ENCODE measurements around the gene NPSR1. TPM values are rescaled to one million over a fixed set of nuclear protein-coding genes. Genes with fewer than 3 reads are reported as not detected.
A peak's percentile ranks its signal among the peaks of the same experiment; 100 is the strongest.

NPSR1 gene
- total RNA-seq, 1 experiment from 2014 or later: not detected

DNA sequence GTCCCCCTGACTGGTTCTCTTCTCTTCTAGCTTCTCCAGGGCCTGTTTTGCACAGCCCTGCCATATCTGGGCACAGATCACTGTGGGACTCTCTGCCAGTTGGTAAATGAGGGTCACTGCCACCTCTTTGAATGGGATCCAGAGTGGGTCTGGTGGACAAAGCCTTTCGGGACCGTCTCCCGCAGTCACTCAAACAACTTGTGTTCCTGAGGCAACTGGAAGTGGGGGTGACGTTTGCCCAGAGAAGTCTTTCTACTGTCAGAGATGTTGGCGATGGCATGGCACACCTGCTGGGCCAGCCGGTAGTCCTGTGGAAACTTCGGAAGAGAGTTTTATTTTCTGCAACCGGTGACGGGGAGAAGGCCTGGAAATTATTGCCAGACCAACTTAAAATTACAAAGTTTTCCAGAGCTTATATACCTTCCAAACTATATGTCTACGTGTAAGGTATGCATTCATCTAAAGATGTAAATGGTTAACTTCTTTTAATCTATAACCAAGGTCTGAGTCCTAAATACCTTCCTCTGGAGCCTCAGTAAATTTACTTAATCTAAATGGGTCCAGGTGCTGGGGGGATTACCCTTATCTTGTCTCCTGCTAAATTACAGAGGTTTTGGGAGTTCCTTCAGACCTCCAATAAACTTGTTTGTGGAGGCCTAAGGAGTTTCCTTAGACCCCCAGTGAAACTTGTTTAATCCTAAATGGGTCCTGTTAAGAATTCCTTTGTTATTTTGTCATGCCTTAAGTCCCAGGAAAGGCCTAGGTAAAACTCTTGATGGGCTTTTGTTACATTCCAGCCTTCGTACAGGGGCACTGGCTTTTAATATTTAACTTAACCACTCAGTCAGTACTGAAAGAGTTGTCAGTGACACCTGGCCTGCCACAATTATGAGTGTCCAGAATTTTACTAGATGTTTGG lies 94.0 kb downstream of the NPSR1 start:
- peak; percentile 4 for DNase-seq (ENCODE audit: low read depth)
- in situ Hi-C loops (cut with HindIII; ENCODE audit: low pct_unique_long_range_greater_than_20kb, low sequenced_read_pairs): no loop called here

DNA sequence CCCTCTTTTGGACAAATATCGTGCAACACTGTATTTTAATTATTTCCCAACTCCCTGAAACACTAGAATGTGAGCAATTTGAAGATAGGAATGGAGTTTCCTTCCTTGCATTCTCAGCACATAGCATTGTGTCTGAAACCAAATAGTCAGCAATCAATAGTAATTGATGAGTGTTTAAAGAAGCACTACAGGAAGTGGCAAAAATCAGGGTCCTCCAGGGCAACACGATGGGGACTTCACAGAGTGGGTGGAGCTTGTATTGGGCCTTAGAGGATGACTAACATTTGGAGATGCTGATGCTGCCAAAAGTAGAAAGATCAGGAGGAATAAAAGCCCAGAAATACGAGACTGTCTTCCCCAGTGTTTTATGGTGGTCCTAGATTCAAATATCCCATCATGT lies 94.9 kb downstream of the NPSR1 start:
- no peak for DNase-seq (ENCODE audit: low read depth)
- in situ Hi-C loops (cut with HindIII; ENCODE audit: low pct_unique_long_range_greater_than_20kb, low sequenced_read_pairs): no loop called here

DNA sequence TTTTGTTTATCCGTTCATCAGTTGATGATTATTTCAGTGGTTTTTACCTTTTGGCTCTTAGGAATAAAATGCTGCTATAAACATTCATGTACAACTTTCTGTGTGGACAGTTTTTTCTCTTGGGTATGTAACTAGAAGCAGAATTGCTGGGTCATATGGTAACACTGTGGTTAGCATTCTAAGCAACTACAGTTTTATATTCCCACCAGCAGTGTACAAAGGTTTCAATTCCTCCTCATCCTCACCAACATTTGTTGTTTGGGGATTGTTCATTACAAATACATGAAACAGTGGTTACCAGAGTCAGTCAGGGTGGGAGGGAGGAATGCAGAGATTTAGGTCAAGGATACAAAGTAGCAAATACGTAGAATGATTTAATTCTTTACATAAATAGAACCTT lies 97.0 kb downstream of the NPSR1 start:
- in situ Hi-C loops (cut with HindIII; ENCODE audit: low pct_unique_long_range_greater_than_20kb, low sequenced_read_pairs): no loop called here

DNA sequence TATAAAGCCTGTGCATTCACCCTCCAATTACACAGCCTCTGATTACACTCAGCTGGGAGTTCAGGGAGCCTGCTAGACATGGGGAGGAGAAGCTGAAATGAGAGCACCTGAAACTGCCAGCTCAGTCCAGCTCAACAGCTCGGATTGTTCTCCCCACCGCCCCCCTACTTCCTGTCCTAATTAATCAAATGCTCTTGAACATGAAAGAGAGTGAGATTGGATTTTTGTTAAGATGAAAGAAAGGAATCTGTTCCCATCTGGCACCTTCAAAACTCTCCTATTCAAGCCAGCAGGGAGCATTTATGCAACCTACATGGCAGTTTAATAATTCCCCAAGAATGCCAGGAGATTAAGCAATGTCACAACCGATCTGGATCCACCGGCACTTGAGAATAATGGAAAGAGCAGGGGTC lies 98.0 kb downstream of the NPSR1 start:
- in situ Hi-C loops (cut with HindIII; ENCODE audit: low pct_unique_long_range_greater_than_20kb, low sequenced_read_pairs): no loop called here
- DNase-seq (ENCODE audit: low read depth): no peak

More for the DNA sequence above, 97.0 kb downstream of the NPSR1 start:
- DNase-seq (ENCODE audit: low read depth): no peak

DNA sequence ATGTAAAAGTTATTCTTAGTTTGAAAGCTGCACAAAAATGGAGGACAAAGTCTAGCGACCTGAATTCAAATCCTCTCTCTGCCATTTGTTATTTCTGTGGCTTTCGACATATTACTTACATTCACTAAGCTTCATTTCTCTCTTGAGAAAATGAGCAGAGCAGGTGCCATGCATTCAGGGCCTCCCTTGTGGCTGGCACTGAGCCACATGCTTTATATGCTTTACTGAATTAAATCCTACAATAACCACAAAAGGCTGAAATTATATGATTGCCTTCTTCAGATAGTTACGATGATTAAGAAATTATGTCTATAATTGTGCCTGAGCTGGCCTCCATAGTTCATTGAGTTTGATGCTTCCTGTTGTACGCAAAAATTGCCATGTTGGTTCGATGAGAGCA lies 98.7 kb downstream of the NPSR1 start:
- no peak for DNase-seq (ENCODE audit: low read depth)
- in situ Hi-C loops (cut with HindIII; ENCODE audit: low pct_unique_long_range_greater_than_20kb, low sequenced_read_pairs): no loop called here

DNA sequence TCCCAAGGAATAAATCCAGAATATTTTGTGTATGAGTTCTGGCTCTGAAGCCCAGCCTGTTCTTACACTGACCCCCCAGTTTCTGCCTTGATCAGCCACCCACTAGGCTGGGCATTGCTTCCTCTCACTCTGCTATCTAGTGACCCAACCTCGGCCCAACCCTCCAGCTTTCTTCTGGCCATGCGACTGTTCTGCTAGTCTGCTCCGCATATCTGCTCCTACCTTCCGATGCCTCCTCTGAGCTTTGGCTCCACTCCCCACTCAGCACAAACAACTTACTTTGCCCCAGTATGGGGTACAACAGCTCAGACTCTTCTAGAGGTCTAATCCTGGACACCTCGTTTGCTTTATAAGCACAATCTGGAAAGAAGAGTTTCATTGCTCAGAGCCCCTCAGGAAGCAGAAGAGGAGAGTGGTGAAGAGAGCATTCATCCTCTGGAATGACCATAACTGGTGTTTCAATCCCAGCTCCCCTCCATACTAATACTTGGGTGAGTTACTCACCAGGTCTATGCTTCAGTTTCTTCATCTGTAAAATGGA lies 99.6 kb downstream of the NPSR1 start:
- no peak for DNase-seq (ENCODE audit: low read depth)
- in situ Hi-C loops (cut with HindIII; ENCODE audit: low pct_unique_long_range_greater_than_20kb, low sequenced_read_pairs): no loop called here

DNA sequence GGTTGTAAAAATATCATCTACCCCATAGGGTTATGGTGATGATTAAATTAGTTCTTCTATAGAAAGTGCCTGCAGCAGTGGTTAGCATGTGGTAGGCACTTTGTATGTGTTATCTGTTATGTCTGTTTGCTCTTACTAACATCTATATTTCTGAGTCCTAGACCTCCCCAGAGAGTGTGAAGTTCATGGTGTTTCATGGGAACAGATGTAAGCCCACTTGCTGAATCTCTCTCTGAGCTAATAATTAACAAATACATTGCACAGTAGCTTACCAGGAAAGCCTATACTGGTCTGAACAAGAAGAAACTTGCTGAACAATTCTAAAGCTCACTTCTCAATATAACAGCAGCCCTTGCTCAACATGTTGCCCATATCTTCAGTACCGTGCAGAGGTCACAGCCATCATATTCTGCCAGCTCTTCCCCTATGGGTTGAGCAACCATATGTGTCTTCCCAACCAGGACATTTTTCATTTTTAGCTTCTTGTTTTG lies 100.1 kb downstream of the NPSR1 start:
- DNase-seq (ENCODE audit: low read depth): no peak
- in situ Hi-C loops (cut with HindIII; ENCODE audit: low pct_unique_long_range_greater_than_20kb, low sequenced_read_pairs): no loop called here

DNA sequence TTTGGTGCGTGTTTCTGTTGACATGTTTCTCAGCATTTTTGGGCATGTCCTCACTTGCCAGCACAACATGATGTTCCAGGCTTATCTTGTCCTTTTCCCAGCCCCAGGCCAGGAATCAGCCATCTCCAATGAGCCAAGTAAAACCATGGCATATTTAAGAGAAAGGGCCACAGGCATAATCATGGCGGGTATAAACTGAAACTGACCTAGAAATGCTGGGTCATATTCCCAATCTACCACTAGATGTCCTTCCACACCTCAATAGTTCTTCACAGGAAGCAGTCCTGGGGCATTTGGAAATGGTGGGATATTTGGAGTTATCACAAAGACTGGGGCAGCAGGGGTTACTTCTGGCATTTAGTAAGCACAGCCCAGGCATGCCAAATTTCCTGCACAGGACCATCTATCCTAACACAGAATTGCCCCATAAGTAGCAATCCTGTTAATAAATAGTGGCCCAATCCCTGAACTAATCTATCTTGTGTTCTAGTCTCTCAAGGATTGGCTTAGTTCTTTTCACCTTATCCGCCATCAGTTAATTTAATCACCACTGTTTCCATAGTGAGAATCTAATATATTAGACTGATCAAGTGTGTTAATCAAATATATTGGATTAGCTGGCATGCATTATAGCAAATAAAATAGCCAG lies 101.6 kb downstream of the NPSR1 start:
- in situ Hi-C loops (cut with HindIII; ENCODE audit: low pct_unique_long_range_greater_than_20kb, low sequenced_read_pairs): no loop called here
- DNase-seq (ENCODE audit: low read depth): peak; percentile 16

DNA sequence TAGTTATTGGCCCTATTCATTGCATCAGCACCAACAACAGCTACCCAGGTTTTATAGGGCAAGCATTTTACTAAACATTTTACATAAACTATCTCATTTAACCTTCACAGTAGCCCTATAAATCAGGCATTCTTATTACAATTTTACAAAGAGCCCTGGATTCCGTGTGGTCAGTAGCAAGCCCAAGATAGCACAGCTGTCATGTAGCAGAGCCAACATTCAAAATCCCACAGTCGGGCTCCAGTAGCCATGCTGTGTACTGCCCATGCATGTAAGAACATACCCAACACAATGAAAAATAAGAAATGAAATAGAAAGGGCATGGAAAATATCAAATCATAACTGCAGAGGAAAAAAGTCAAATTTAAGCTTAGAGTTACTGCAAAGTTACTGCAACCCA lies 102.3 kb downstream of the NPSR1 start:
- in situ Hi-C loops (cut with HindIII; ENCODE audit: low pct_unique_long_range_greater_than_20kb, low sequenced_read_pairs): no loop called here
- no peak for DNase-seq (ENCODE audit: low read depth)

DNA sequence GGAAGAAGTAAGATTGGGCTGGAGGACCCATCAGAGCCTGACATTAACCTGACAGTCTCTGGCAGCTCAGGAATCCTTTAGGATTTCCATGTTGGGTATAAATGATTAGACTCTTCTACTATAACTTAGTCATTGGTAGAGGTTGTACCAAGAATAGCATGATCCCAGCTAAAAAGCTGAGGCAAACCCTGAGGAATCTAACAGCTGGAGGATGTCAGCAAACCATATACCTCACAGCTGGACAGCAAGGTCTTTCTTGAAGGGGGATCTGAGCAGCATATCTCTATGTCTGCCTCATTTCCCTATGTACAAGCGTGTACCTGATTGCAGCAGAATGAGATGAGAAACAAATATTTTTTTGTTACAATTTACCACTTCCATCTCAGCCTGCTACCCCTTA lies 103.2 kb downstream of the NPSR1 start:
- no peak for DNase-seq (ENCODE audit: low read depth)
- in situ Hi-C loops (cut with HindIII; ENCODE audit: low pct_unique_long_range_greater_than_20kb, low sequenced_read_pairs): no loop called here

DNA sequence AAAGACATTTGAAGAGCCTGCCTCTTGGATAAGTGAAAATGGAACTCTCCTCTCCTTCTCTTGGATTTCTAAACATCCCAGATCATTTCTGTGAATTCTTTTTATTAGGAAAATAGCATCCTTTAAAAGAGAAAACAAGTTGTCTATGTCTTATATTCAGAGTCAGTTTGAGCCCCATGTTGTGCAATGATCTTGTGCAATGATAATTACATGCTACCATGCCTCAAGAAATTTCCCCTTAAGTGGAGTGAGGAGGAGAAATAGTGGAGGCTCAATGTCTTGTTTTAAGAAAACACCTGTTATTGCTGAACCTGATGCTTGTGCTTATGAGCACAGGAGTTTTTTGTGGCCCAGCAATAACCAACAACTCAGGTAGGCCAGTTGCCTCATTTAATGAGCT lies 103.6 kb downstream of the NPSR1 start:
- in situ Hi-C loops (cut with HindIII; ENCODE audit: low pct_unique_long_range_greater_than_20kb, low sequenced_read_pairs): no loop called here

DNA sequence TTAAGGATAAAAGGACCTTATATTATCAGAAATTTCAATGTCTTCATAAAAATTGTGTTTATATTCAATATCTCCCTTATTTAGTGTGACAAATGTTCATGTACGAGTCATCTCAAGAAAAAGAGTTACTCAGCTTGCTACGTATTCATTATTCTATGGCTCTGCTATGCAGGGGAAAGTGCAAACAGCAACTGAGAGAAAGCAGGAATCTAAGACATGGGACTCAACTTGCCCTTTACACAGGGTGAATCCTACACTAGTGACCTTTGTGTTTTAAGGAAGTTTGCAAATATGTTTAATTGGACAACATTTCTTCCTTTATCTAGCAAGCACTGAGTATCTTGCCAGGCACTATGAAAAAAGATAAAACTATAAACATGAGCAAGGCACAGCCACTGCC lies 104.7 kb downstream of the NPSR1 start:
- in situ Hi-C loops (cut with HindIII; ENCODE audit: low pct_unique_long_range_greater_than_20kb, low sequenced_read_pairs): no loop called here
- DNase-seq (ENCODE audit: low read depth): peak; percentile 14

More for the DNA sequence above, 103.6 kb downstream of the NPSR1 start:
- no peak for DNase-seq (ENCODE audit: low read depth)

DNA sequence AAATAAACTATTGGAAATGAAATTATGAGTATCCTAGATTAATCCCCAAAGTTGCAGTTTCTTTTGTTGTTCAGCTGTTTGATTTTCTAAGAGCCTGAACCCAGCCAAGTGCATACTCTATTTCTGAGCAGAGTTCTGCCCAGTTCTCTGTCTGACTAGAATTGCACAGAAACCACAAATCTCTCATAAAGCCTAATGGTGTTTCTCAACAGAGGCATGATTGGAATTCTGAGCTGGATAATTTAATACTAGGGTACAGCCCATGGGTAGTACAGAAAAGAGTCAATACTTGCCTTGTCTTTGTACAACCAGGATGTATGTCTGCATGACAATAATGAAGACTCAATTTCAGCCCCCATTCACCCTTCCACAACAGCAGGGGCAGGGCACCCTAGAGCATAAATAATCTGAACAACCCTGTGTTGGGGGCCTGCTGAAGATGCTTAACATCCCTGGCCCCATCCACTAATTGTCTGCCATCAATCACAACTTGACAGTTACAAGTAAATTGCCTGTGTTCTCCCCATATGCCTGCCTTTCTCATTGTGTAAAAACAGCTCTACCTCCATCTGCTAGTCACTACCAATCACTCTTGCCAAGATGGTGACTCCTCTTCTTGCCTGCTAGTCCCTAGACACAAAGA lies 114.4 kb downstream of the NPSR1 start:
- no peak for DNase-seq (ENCODE audit: low read depth)
- in situ Hi-C loops (cut with HindIII; ENCODE audit: low pct_unique_long_range_greater_than_20kb, low sequenced_read_pairs): no loop called here

DNA sequence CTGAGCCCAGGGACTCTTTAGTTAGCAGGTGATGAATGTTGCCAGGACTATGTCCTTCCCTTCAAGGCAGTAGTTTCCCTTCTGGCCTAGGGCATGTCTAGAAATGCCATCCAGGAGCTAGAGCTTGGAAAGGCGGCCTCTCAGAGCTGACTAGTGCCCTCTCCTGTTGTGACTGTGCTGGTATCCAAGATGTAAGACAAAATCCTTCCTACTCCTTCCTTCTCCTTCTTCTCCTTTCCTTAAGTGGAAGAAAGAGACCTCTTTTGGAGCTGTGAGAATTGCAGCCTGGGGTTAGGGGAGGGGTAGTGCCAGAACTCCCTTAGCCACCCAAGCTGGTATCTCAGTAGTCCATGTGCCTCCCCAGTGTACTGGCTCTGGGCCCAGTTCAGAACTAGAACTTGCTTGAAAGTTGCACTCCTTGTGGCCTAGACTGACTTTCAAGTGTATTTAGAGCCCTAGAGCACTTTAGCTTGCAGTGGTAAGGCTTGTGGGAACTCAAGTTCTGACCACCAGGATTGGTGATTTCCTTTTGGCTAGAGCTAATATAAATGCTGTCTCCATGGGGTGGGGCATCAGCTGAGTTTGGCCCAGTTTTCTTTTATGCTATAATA lies 118.8 kb downstream of the NPSR1 start:
- no peak for DNase-seq (ENCODE audit: low read depth)
- in situ Hi-C loops (cut with HindIII; ENCODE audit: low pct_unique_long_range_greater_than_20kb, low sequenced_read_pairs): no loop called here

DNA sequence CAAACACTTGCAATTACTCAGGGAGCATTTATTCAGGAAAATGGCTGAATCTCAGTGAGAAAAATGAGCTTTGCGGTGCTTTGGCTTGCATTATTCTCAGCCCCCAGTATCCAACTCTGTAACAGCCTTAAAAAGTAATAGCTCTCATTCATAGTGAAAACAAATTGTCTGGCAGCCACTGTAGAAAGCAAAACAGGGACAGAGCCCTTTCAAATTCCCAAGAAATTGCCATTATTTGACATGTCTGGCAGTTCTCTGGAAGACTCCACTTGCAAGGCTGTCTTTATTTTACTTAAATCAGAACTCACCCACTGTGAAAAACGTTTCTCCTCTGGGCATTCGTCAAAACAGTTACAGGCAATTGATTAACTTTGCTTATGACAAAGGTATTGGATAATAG lies 122.5 kb downstream of the NPSR1 start:
- no peak for DNase-seq (ENCODE audit: low read depth)
- in situ Hi-C loops (cut with HindIII; ENCODE audit: low pct_unique_long_range_greater_than_20kb, low sequenced_read_pairs): no loop called here

DNA sequence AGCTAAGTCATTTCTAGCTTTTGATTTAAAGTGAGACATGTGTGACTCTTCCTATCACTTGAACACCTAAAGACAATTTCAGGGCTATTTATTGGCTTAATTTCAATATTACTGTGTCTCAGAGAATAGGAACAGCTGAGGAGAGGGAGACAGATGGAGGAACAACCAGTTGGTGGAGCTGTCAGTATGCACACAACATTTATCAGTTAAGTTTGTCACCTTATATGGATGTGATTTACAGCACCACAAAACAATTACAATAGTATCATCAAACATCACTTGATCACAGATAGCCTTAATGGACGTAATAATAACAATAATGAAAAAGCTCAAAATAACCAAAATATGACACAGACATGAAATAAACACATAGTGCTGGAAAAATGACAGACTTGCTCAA lies 129.6 kb downstream of the NPSR1 start:
- in situ Hi-C loops (cut with HindIII; ENCODE audit: low pct_unique_long_range_greater_than_20kb, low sequenced_read_pairs): no loop called here
- no peak for DNase-seq (ENCODE audit: low read depth)

DNA sequence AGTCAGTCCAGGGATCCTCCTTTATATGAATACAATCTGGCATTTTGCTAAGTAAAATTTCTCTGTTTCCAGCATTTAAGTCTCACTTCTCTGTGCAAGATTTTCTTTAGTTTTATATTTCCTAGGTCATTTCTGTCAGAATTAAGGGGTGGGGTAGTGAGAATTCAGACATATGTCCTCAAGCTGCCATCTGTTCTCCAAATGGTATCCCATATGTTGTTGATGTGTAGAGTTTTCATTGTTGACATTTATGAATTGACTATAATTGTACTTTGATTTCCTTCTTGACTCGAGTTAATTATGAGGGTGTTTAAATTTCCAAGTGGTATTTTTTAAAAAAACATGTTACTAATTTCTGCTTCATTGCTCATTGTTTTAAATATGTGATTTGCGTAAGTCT lies 148.8 kb downstream of the NPSR1 start:
- in situ Hi-C loops (cut with HindIII; ENCODE audit: low pct_unique_long_range_greater_than_20kb, low sequenced_read_pairs): no loop called here
- DNase-seq (ENCODE audit: low read depth): no peak

DNA sequence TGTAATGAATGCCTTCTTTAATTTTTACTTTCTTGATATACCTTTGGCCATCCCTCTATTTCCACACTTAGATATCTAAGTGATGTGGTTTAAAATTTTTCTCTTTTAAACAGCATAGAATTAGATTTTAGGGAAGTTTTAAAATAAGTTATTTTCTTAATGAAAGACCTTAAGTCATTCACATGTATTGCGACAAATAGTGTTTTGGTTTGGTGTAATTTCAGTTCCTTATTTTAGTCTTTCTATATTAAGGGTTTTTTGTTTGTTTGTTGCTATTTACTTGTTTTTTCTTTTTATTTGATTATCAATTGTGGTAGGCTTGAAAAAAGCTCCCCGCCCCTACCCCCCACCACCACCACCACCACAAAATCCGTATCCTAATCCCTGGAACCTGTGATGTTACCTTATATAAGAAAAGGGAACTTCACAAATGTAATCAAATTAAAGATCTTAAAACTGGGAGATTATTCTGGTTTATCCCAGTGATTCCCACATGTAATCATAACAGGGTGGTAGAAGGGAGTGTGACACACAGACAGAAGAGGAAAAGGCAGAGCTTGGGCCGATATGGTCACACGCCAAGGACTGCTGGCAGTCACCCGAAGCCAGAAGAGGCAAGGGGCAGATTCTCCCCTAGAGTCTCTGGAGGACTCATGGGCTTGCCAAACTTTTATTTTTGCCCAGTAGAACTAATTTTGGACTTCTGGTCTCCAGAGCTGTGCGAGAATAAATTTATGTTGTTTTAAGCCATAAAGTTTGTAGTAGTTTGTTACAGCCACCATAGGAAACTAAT lies 149.7 kb downstream of the NPSR1 start:
- DNase-seq (ENCODE audit: low read depth): no peak
- in situ Hi-C loops (cut with HindIII; ENCODE audit: low pct_unique_long_range_greater_than_20kb, low sequenced_read_pairs): no loop called here

Data from Caki2 (cell line).